Kidney (tissue), 14 donors: ENCODE measurements around the gene IFI27L1. TPM values are rescaled to one million over a fixed set of nuclear protein-coding genes. Genes with fewer than 3 reads are reported as not detected.

Experiments
- DNase-seq, 5 donors: peaks; one replicate each; pipeline ENCODE4 v3.0.0-alpha.2; 2013 to 2020
- FAIRE-seq: peaks from 2 replicates; lab custom pipeline; 2012; peaks lifted over from hg19 to GRCh38; lab: Jason Lieb, UNC
- H3K27ac ChIP-seq, 2 donors: one replicate each; pipeline ENCODE4 v1.7.0; 2013; ENCODE audit warnings: low read depth in 2 of 2, low read length in 2 of 2, inconsistent platforms in 1 of 2
- H3K27me3 ChIP-seq: one replicate; pipeline ENCODE4 v1.7.1; 2013; ENCODE audit warnings: low read length, inconsistent platforms; ENCODE audit not compliant: control insufficient read depth, insufficient read depth
- H3K36me3 ChIP-seq, 3 donors: one replicate each; pipeline versions ENCODE4 v1.7.0 to v1.7.1; 2013; ENCODE audit warnings: low read length in 3 of 3, control low read depth in 1 of 3, inconsistent platforms in 1 of 3; ENCODE audit not compliant: insufficient read depth in 3 of 3, control insufficient read depth in 2 of 3
- H3K4me1 ChIP-seq, 3 donors: one replicate each; pipeline versions ENCODE4 v1.7.0 to v1.7.1; 2013; ENCODE audit warnings: low read length in 3 of 3, inconsistent platforms in 1 of 3, low read depth in 1 of 3; ENCODE audit not compliant: control insufficient read depth in 2 of 3, insufficient read depth in 2 of 3
- H3K4me3 ChIP-seq, 3 donors: one replicate each; pipeline versions ENCODE4 v1.7.0 to v1.8.1; 2013; ENCODE audit warnings: low read length in 3 of 3, control low read depth in 1 of 3, inconsistent platforms in 1 of 3
- H3K9ac ChIP-seq, 3 donors: one replicate each; pipeline versions ENCODE4 v1.7.0 to v1.7.1; 2013; ENCODE audit warnings: low read length in 3 of 3, control low read depth in 1 of 3, inconsistent platforms in 1 of 3
- H3K9me3 ChIP-seq, 3 donors: one replicate each; pipeline versions ENCODE4 v1.7.0 to v1.7.1; 2013; ENCODE audit warnings: low read length in 3 of 3, control low read depth in 1 of 3, inconsistent platforms in 1 of 3; ENCODE audit not compliant: control insufficient read depth in 2 of 3, insufficient read depth in 1 of 3
- intact Hi-C: fragments of 100-400 bp; cut with DNase I; formaldehyde crosslinking; loops from one replicate; pipeline ENCODE4 v1.11.1; 2022
- polyA plus RNA-seq: library from polyadenylated mRNA; stranded (reverse); fragments of 350-450 nt; fragmentation: Illumina TruSeq; extraction: RNeasy Lipid Tissue Mini Kit (QIAGEN cat#74804); gene quantifications from one replicate; pipeline ENCODE4 v1.2.3, GENCODE V29; 2014; ENCODE audit warnings: low read depth, low replicate concordance; ENCODE audit not compliant: insufficient read depth
- total RNA-seq: library from RNA; stranded (reverse); fragmentation: NEBNext Ultra II Directional; extraction: Animal tissue kit (Norgen Biotek cat#: 25700); gene quantifications from one replicate; pipeline ENCODE4 v1.2.1, GENCODE V29; 2021
- TF ChIP-seq, protein P1 (sequence below): IDR thresholded peaks from 3 replicates; pipeline ENCODE4 v1.5.1; 2012; ENCODE audit warnings: mild to moderate bottlenecking, moderate library complexity, borderline replicate concordance; ENCODE audit not compliant: insufficient read depth; ENCODE audit errors: extremely low read depth
- donor health status: control.
- donor health status: control.
- donor health status: control.
- donor health status: control.
- donor health status: control.
- donor health status: DM: yes; HTN: yes; CAD: no.
- donor health status: Normal renal cell carcinoma (clear cell type).

The IFI27L1 gene
- total and polyA plus RNA-seq, 2 donors from 2014 or later: 22.5 to 30.6 TPM

DNA sequence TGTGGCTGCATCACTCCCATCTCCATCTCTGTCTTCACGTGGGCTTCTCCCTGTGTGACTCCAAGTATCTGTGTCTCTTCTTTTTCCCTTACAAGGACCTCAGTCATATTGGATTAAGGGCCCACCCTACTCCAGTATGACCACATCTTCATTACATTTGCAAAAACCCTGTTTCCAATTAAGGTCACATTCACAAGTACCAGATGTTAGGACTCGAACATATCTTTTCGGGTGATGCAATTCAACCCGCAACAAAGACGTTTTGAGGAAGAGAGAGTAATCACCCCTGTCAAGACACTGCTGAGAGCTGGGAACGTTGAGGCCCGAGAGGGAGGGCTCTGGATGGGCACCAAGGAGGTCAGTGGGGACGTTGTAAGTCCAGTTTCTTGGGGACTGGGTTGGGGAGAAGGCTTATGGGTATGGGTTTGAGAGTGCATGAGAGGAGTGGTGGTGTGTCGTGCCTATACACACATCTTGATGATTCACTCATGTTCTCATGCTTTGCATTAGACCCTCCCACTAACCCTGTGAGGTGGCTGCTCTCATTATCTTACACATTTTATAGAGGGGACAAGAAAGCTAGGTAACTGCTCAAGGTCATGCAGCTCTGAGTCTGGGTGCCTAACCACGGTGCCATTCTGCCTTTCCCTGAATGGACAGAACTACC, 17.3 kb downstream of the IFI27L1 start:
- H3K27me3 ChIP-seq: no peaks in the 10 kb centered on the region
- TF ChIP-seq, protein P1, sequence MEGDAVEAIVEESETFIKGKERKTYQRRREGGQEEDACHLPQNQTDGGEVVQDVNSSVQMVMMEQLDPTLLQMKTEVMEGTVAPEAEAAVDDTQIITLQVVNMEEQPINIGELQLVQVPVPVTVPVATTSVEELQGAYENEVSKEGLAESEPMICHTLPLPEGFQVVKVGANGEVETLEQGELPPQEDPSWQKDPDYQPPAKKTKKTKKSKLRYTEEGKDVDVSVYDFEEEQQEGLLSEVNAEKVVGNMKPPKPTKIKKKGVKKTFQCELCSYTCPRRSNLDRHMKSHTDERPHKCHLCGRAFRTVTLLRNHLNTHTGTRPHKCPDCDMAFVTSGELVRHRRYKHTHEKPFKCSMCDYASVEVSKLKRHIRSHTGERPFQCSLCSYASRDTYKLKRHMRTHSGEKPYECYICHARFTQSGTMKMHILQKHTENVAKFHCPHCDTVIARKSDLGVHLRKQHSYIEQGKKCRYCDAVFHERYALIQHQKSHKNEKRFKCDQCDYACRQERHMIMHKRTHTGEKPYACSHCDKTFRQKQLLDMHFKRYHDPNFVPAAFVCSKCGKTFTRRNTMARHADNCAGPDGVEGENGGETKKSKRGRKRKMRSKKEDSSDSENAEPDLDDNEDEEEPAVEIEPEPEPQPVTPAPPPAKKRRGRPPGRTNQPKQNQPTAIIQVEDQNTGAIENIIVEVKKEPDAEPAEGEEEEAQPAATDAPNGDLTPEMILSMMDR: no peak
- H3K27ac ChIP-seq: no peak overlapping the region
- H3K4me3 ChIP-seq: no peak overlapping the region
- no peak for FAIRE-seq
- H3K9ac ChIP-seq: no peak overlapping the region
- DNase-seq: no peak
- no peaks in the 10 kb centered on the region for H3K36me3 ChIP-seq
- no peaks in the 10 kb centered on the region for H3K9me3 ChIP-seq
- intact Hi-C loops: no loop called here
- no peaks in the 10 kb centered on the region for H3K4me1 ChIP-seq

DNA sequence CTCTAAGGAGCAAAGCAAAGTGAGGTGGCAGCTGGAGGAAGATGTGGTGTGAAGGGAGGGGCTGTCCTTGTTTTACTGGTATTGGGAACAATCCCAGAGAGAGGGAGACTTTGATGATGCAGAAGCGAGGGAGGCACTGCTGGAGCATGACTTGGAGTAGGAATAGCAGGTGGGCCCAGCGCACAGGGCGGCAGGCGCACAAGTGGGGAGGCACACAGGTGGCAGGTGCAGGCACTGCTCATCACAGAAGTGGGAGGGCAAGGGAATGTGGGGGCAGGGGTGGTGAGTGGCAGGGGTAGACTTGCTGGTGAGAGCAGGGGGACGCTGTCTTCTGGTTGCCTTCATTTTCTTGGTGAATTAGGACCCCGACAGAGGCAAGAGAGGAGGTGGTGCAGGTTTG, 17.9 kb downstream of the IFI27L1 start:
- Histone ChIP-seq H3K4me1 (no peaks in the 10 kb centered on the region), H3K36me3 (no peaks in the 10 kb centered on the region), H3K9me3 (no peaks in the 10 kb centered on the region), H3K27ac (no peak overlapping the region), H3K4me3 (no peak overlapping the region), H3K9ac (no peak overlapping the region), H3K27me3 (no peaks in the 10 kb centered on the region)
- TF ChIP-seq, protein P1: no peak
- DNase-seq (no peak), FAIRE-seq (no peak)
- intact Hi-C loops: no loop called here

DNA sequence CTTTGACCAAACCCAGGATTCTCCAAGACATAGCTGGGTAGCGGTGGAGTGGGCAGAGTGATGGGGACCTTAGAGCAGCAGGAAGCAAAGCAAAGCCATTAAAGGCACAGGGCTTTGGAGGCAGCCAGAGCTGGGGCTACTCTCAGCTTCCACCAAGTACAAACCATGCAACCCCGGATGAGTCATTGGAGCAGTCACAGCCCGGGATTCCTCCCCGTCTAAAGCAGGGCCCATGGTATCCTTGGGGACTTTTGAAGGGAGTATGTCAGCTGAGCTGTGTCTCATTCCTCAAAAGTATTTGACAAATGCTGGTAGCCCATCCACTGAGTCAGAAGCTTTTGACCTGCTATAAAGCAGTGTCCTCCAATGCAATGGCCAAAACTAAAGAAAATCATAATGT, 19.7 kb downstream of the IFI27L1 start:
- intact Hi-C loops: no loop called here
- H3K36me3 ChIP-seq: no peaks in the 10 kb centered on the region
- DNase-seq (no peak), FAIRE-seq (no peak)
- H3K27ac ChIP-seq: no peak overlapping the region
- H3K4me1 ChIP-seq: no peaks in the 10 kb centered on the region
- H3K9me3 ChIP-seq: no peaks in the 10 kb centered on the region
- no peak overlapping the region for H3K9ac ChIP-seq
- no peak overlapping the region for H3K4me3 ChIP-seq
- H3K27me3 ChIP-seq: no peaks in the 10 kb centered on the region
- TF ChIP-seq, protein P1: no peak

DNA sequence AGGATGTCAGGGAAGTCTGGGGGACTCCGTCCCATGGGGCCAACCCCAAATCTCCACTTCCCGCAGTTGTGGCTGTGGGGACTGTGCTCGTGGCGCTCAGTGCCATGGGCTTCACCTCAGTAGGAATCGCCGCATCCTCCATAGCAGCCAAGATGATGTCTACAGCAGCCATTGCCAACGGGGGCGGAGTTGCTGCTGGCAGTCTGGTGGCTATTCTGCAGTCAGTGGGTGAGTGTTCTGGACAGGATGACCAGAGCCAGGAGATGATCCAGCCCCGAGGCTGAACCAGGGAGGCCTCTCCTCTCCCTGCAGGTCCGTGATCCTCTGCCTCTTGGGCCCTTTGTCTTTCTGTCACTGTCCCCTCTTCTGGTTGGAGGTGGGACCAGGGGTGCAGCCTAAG, 20.6 kb downstream of the IFI27L1 start:
- no peaks in the 10 kb centered on the region for H3K27me3 ChIP-seq
- no peaks in the 10 kb centered on the region for H3K9me3 ChIP-seq
- no peaks in the 10 kb centered on the region for H3K36me3 ChIP-seq
- no peak overlapping the region for H3K4me3 ChIP-seq
- TF ChIP-seq, protein P1: no peak
- intact Hi-C loops: no loop called here
- FAIRE-seq: no peak
- no peaks in the 10 kb centered on the region for H3K4me1 ChIP-seq
- no peak for DNase-seq
- H3K27ac ChIP-seq: no peak overlapping the region
- H3K9ac ChIP-seq: no peak overlapping the region
